H54 (cell line): ENCODE measurements around the gene ZNHIT1.

Source experiments
- DNase-seq: peaks from one replicate; pipeline ENCODE4 v3.0.0; 2011; ENCODE audit warnings: low spot score, mixed read lengths; ENCODE audit not compliant: insufficient read length
- FAIRE-seq: peaks from 3 replicates; lab custom pipeline; 2011; peaks lifted over from hg19 to GRCh38; lab: Jason Lieb, UNC
- POLR2A ChIP-seq: IDR thresholded peaks from 2 replicates; pipeline ENCODE4 v1.6.1; 2011; ENCODE audit warnings: low read depth, mild to moderate bottlenecking, low read length

The ZNHIT1 gene

DNA sequence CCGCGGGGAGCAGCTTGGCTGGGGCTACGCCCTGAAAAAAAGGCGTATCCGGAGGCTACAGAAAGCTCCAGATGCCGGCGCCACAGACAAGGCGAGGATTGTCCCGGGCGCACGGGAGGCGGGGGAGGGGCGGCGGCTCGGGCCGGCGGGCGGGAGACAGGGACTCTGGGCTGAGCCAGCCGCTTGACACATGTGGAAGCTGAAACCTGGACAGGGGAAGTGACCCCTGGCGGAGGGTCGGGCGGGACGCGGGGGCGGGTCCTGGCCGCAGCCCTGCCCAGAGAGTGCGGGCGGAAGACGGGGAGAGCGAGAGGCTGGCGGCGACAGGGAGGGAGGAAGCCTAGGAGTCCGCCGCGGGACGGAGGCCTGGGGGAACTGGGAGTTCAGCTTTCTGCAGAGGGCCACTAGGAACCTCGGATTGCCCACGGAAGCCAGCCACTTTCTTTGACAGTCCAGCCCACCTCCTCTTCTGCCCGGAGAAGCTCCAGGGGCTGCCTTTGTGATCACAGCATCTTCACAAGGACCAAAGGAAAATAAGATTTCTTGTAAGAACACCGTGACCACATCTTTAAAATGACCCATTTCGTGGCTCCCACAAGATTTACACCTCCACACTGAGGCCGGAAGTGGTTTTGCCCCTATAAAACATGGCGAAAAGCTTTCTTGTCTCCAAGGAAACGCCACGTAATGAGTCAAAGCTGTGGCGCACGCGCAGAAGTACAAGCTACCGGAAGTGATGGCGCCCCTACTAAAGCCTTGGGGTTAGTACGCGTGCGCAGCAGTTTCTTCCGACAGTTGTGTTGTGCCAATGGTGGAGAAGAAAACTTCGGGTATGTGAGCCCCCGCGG lies at the start of gene ZNHIT1, which contains the start of gene PLOD3:
ZNHIT1 (plus strand) TSS at position 778 of the 848 bp plus-strand sequence; CDS start at position 809, 31 bp downstream.
PLOD3 (minus strand) TSS at position 194 of the 848 bp plus-strand sequence. CDS start 307 bp downstream, outside the sequence.
- FAIRE-seq (peak; percentile 70), DNase-seq (peak; percentile 97)
- no peak; the same call in none of the 2 replicates for TF ChIP-seq POLR2A

DNA sequence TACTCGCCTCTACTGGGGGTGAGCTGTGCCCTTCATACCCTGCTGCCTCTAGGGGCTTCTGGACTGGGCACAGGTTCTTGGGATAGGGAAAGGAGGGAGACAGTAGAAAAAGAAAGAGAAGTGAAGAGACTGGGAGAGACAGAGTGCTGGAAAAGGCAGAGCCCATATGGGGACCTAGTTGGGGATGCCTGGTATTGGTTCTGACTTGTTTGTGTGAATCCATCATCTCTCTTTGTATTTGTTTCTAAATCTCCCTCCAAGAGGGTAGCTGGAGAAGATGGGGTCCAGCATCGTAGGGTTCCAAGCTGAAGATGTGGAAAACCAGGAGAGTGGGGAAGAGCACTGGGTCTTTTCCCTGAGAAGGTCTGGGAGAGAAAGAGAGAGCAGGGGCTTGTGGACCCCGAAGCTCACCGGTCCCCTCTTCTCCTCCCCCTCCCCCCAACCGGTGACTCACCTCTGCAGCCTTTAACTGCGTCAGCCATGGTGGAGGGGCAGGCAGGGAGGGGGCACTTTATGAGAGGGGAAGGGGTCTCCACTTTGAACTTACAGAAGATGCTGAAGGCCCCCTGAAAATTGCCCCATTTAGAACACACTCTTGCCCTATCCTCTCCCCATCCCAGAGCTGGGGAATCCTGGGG lies 49.4 kb upstream of the ZNHIT1 start:
- DNase-seq, result no peak
- no peak for FAIRE-seq
- TF ChIP-seq POLR2A, result no peak

DNA sequence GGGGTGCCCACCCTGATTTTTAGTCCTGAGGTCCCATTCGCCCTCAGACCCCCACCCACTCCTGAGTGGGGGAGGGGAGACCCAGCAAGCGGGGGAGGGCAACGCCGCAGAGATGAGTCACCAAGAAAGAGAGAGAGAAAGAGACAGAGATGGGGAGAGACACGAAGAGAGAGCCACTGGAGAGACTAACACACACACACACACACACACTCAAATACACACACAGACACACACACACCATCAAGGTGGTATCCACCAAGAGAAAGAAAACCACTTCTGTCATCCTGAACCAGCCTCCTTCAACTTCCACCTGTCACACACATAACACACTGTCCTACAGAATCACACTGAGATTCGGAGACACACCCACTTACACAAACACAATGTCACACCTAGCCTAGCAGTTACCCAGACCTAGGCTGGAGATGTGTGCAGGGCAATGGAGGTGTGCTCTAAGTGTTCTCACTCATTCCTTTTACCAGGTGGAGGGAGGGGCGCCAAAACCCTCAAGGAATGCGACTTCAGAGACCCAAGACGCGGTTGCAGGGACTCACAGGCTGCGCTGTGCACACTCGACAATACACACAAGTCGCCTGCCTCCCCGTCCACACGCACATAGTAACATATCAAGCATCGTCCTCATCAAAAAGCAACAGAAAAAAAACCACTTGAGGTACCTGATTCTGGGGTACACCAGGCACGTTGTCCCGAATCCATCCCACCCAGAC lies 48.7 kb upstream of the ZNHIT1 start:
- no peak for TF ChIP-seq POLR2A
- DNase-seq (no peak), FAIRE-seq (no peak)

DNA sequence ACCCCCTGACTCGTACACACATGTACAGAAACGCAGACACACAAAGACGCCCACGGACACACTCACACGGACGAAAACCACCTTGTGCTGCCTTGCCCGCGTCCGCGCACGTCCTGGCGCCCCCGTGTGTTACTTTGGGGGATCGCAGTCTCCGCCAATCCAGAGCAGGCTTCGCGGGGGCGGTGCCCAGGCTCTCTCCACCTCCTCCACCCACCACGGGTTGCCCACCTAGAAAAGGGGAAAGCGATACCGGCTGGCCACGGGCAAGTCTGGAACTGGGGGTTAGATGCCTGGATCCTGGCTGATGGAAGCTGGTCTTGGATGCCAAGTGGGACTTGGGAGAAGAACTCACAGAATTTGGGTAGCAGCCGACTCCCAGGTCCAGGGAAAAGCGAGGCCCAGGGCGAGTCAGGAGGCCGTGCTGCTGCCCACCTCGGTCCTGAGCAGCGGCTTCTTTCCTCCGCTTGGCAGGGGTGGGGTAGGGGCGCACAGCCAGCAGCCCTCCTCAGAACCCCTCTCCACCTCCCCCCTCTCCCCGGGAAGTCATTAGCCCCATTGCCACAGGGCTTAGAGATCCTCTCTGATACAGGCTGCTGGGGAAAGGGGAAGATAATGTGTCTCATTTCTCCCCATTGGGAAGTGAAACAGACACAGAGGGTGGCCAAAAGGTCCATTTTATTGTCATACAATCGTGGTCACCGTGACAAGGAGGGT lies 48.0 kb upstream of the ZNHIT1 start:
- TF ChIP-seq POLR2A, result no peak
- FAIRE-seq (no peak), DNase-seq (peak; percentile 77)

DNA sequence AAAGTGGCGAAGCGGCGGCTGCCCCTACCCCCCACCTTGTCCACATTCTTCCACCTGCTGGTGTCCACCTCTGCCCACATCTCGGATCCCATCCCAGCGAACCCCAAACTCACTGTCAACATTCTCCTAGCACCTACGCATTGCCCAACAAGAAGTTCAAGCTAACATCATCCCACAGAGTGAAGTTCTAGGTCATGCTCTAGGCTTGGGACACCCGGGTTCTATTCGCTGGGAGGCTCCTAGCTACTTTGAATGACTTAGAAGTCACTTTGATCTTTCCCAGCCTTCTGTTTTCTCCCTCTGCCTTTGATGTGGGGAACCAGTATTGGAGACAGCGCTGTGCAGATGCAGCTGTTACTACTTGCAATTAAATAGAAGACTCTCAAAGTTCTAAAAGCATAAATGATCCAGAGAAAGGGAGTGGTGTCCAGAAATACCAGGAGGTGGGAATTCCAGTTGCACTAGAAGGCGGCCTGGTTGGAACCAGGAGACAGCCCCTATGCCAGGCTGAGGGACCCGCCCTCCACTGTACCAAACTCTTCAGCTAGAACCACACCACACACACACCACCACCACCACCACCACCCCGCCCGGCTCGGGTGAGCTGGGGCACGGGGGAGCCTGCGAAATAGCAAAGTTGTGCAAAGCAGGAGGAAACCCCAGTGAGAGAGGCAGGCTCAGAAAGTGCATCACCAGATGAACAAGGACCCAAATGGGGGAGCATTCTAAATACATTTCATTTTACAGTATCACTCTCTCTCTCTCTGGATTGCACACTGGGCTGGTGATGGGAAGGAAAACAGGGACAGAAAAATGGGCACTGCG lies 47.1 kb upstream of the ZNHIT1 start:
- FAIRE-seq (no peak), DNase-seq (no peak)
- no peak for TF ChIP-seq POLR2A

DNA sequence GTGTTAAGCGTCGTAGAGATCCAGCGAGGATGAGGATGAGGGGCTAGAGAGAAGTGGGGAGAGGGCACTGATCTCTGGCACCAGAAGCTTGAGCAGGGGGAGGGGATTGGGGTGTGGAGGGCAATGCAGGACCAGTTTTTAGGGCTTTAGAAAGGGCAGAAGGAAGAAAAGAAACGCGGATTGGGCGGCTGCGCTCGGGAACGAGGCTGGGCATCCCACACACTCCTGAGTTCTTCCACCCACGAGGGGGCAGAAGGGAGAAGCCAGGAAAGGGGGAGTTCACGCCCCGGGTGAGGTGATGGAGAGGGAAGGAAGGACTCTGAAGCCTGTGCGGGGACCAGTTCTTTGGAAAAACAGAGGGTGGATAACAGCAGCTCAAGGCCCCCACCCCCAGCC lies 46.5 kb upstream of the ZNHIT1 start:
- DNase-seq (no peak), FAIRE-seq (no peak)
- TF ChIP-seq POLR2A, result no peak

DNA sequence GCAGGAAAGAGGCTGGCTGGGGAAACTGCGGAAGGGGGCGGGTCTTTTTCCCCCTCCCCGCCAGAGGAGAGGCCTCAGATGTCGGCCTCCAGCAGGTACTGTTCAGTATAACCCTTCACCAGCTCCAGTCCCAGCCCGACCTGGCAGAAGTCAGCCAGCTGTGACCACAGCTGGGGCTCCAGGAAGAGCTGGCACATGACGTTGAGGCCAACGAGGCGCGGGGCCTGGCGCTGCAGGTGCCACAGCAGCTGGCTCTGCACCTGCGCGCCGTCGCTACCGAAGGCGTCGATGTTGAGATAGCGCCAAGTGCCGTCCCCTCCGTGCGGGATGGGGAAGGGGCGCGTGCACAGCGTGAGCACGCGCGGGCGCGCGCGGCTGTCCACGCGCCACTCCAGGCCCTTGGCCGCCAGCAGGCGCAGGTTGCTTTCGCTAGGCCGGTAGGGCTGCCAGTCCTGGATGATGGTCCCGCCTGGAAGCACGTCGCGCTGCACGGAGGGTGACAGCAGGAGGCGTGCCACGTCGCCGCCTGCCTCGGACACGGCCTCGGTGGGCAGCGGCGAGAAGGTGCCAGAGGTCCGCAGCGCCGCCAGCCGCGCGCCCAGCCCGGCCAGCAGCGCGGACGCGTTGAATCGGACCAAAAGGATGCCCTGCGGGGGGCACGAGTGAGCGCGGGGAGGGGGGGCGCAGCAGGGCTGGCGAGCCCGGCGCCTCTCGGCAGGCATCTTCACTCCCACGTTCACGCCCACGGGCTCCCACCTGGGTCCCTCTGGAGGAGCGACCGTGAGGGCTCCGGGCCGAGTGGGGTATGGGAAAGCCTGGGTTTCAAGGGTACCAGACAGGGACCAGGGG lies 45.7 kb upstream of the ZNHIT1 start:
- no peak for DNase-seq

DNA sequence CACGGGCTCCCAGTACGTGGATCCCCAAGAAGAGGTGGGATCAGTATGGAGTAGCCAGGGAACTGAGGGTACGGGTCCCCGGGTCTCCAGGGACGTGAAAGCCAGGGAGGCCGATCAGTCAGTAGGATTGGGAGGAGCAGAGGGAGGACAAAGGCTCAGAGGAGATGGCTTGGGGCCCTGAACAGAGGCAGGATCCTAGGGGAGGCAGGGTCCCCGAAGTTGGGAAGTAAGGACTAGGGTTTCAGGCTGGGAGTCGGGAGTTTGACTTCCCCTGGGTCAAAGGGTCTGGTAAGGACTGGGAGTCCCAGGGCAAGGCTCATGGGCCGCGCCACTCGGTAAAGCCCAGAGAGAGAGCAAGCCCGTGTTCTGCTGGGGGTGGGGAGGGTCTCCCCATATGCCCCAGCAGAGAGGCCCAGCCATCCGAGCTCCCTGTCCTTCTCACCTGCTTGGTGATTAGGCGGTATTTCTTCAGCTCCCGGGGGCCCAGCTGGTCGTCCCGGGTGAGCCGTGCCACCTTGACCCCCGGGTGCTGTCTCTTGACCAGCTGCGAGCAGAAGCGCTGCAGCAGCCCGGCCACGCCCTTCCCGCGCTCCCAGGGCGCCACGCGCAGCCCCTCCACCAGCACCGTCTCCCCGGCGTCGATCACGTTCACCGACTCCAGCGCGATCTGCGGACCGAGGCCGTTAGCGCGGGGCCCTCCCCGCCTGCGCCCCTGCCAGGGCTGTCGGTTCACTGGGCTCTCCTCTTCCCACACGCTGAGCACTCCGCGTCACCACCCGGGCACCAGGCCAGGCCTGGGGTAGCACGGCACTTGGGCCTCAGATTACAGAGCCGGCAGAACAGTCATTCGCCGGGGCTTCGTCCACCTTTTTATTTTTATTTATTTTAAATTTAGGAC lies 44.9 kb upstream of the ZNHIT1 start:
- FAIRE-seq (no peak), DNase-seq (peak; percentile 95)
- no peak for TF ChIP-seq POLR2A

More for the DNA sequence above, 45.7 kb upstream of the ZNHIT1 start:
- FAIRE-seq, result no peak
- no peak for TF ChIP-seq POLR2A

DNA sequence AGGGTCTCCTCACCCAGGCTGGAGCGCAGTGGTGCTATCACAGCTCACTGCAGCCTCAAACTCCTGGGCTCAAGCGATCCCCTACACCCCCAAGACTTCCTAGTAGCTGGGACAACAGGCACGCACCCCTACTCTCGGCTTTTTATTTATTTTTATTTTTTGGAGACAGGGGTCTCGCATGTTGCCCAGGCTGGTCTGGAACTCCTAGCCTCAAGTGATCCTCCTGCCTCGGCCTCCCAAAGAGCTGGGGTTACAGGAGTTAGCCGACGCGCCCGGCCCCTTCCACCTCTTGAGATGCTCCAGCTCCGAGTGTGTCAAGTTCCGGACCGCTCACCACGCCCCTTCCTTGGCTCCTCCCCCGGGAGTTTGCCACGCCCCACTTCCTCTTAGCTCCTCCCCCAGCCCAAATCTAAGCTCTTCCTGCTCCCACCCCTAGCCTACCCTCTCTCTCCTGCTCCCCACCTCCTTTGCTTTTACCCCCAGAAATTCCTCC lies 44.2 kb upstream of the ZNHIT1 start:
- FAIRE-seq (no peak), DNase-seq (peak; percentile 92)
- no peak; the same call in 1 of the 2 replicates for TF ChIP-seq POLR2A

DNA sequence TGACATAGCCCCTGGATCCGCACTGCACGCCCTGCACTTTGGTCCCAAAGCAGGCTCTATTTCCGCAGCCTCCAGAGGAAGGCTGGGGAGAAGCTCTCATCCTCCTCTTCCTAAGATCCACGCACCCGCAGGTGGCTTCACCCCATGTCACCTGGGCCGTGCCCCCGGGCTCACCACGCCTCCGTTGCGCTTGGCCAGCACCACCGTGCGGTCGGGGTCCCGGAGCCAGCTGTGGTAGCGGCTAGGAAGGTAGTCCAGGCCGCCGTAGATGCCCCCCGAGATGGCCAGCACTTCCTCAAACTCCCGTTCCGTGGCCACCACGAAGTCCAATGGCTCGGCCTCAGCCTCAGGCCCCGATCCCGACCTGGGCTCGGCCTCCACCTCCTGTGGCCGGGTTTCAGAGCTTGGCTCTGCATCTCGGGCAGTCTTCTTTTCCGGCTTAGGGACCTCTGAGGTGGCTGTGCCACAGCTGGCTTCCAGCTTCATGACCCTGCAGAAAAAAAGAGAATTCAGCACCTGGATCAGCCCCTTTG lies 43.6 kb upstream of the ZNHIT1 start:
- no peak for TF ChIP-seq POLR2A
- DNase-seq (no peak), FAIRE-seq (no peak)
